HEK293T (cell line): ENCODE data around the gene PKD1L1.

ENCODE experiments used
- ARNT ChIP-seq: fragments of 450-650 bp; IDR thresholded peaks from 2 replicates; pipeline ENCODE4 v1.6.1; 2017; ENCODE audit warnings: mild to moderate bottlenecking
- BHLHE40 ChIP-seq: fragments of 450-650 bp; IDR thresholded peaks from 2 replicates; pipeline ENCODE4 v1.6.1; 2016; ENCODE audit warnings: mild to moderate bottlenecking, moderate library complexity, borderline replicate concordance
- CTBP1 ChIP-seq: fragments of 450-650 bp; IDR thresholded peaks from 2 replicates; pipeline ENCODE4 v1.6.1; 2016; ENCODE audit warnings: borderline replicate concordance
- ELF4 ChIP-seq: fragments of 450-650 bp; IDR thresholded peaks from 2 replicates; pipeline ENCODE4 v1.6.1; 2017; ENCODE audit warnings: antibody characterized with exemption
- FOXA1 ChIP-seq: fragments of 450-650 bp; IDR thresholded peaks from 2 replicates; pipeline ENCODE4 v1.6.1; 2016; ENCODE audit warnings: mild to moderate bottlenecking
- FOXK2 ChIP-seq: fragments of 450-650 bp; IDR thresholded peaks from 2 replicates; pipeline ENCODE4 v1.6.1; 2016; ENCODE audit warnings: mild to moderate bottlenecking
- FOXM1 ChIP-seq: fragments of 450-650 bp; IDR thresholded peaks from 2 replicates; pipeline ENCODE4 v1.6.1; 2017; ENCODE audit warnings: mild to moderate bottlenecking, borderline replicate concordance
- HDGF ChIP-seq: fragments of 450-650 bp; IDR thresholded peaks from 2 replicates; pipeline ENCODE4 v1.6.1; 2017; ENCODE audit warnings: antibody characterized with exemption, borderline replicate concordance
- L3MBTL2 ChIP-seq: fragments of 450-650 bp; conservative IDR thresholded peaks from 2 replicates; pipeline ENCODE4 v1.6.1; 2016; ENCODE audit warnings: mild to moderate bottlenecking
- LEF1 ChIP-seq: fragments of 450-650 bp; IDR thresholded peaks from 2 replicates; pipeline ENCODE4 v1.6.1; 2017; ENCODE audit warnings: mild to moderate bottlenecking, borderline replicate concordance
- PKNOX1 ChIP-seq: fragments of 450-650 bp; IDR thresholded peaks from 2 replicates; pipeline ENCODE4 v1.6.1; 2016
- SP1 ChIP-seq: fragments of 450-650 bp; IDR thresholded peaks from 2 replicates; pipeline ENCODE4 v1.6.1; 2017
- SUZ12 ChIP-seq: fragments of 450-650 bp; IDR thresholded peaks from 2 replicates; pipeline ENCODE4 v1.6.1; 2016; ENCODE audit warnings: mild to moderate bottlenecking
- TARDBP ChIP-seq: fragments of 450-650 bp; IDR thresholded peaks from 2 replicates; pipeline ENCODE4 v1.6.1; 2016

DNA sequence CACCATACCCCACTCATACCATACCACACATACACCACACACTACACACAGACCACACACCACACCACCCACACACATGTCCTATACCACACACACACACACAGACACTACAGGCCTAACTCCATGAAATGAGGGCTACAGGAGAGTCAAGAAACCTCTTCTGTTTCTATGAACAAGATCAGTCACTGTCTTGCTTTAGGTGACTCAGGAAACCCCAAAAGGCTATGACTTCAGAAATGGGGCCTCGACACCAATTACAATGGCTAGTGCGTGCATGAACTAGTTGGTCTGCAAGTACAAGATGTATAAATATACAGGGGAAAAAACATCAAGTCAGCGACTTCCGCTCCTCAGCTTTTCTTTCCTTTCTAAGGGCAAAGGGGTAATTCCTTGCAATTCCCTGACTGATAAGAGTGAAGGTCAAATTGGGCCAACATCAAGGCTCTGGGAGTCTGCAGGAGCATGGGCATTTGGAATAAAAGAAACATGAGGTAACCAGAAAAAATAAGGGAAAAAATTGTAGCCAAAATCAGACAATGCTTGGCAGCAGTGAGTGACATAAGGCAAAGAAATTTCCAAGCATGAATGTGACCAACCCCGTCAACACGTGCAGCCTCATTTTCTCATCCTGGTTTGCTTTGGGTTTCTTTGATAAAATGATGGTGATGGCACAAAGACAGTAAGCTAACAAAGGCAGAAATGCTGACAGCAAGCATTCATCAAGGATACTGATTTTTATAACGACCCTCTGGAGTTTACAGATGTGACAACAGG is 1.5 kb downstream of the PKD1L1 start:
- TF ChIP-seq FOXK2 (no peak), FOXM1 (no peak), TARDBP (no peak), BHLHE40 (no peak), ELF4 (no peak), SUZ12 (no peak), SP1 (no peak), L3MBTL2 (no peak), FOXA1 (no peak), ARNT (no peak), LEF1 (no peak), CTBP1 (no peak), PKNOX1 (no peak), HDGF (no peak)
